ENCODE measurements around the gene ZNRD2. TPM values are rescaled to one million over a fixed set of nuclear protein-coding genes. Genes with fewer than 3 reads are reported as not detected.

Gene ZNRD2
- total and polyA plus RNA-seq, 8 donors: 21.7 to 55.7 (median 50.0) TPM

GRCh38 chr11:65590240-65590738 lies 20.0 kb downstream of the ZNRD2 start:
- Histone ChIP-seq H3K4me3 (no peak overlapping the region), H3K36me3 (peaks cover 0 to 76% of the 10 kb centered on the region in 2 donors), H3K27me3 (no peaks in the 10 kb centered on the region), H3K4me1 (peaks cover 12 to 76% of the 10 kb centered on the region in 2 donors), H3K9me3 (no peaks in the 10 kb centered on the region), H3K27ac (peak overlapping the region in 1 of 2 donors; percentile 41)
- DNase-seq (peak in 1 of 4 donors; percentile 80), ATAC-seq (no peak)
- intact Hi-C loops (cut with DNase I): loop anchor here in 1 of 2 donors (10.0 kb wide), 1 partner anchor 45 kb away; no protein-coding TSS in a partner anchor
- no peak for TF ChIP-seq CTCF (IDR thresholded peaks at IDR 0.05)

- peaks cover 0 to 69% of the 10 kb centered on the region in 2 donors for H3K36me3 ChIP-seq
- no peaks in the 10 kb centered on the region for H3K9me3 ChIP-seq
- H3K27ac ChIP-seq: peak overlapping the region; percentile 53 to 69
- peaks cover 14 to 61% of the 10 kb centered on the region in 2 donors for H3K4me1 ChIP-seq
- H3K27me3 ChIP-seq: no peaks in the 10 kb centered on the region
- peak overlapping the region in 1 of 2 donors; percentile 9 for H3K4me3 ChIP-seq
- intact Hi-C loops (cut with DNase I): loop anchor here in 1 of 2 donors (10.0 kb wide), 1 partner anchor 47 kb away; no protein-coding TSS in a partner anchor
- DNase-seq: no peak
- TF ChIP-seq CTCF (IDR thresholded peaks at IDR 0.05): no peak
- peak; percentile 49 for ATAC-seq
These were observed 21.9 kb downstream of the ZNRD2 start for GRCh38 chr11:65591939-65592857.

- Histone ChIP-seq H3K27ac (peak overlapping the region in 1 of 2 donors; percentile 69), H3K27me3 (no peaks in the 10 kb centered on the region), H3K4me3 (no peak overlapping the region), H3K36me3 (peaks cover 0 to 72% of the 10 kb centered on the region in 2 donors), H3K4me1 (peaks cover 9 to 53% of the 10 kb centered on the region in 2 donors), H3K9me3 (no peaks in the 10 kb centered on the region)
- intact Hi-C loops (cut with DNase I): loop anchor here in 1 of 2 donors (10.0 kb wide), 1 partner anchor 48 kb away; no protein-coding TSS in a partner anchor
- ATAC-seq (no peak), DNase-seq (no peak)
- no peak for TF ChIP-seq CTCF (IDR thresholded peaks at IDR 0.05)
These were observed 22.7 kb downstream of the ZNRD2 start for GRCh38 chr11:65592858-65593517.

- TF ChIP-seq CTCF (IDR thresholded peaks at IDR 0.05): peak; percentile 22 to 57
- Histone ChIP-seq H3K27ac (peak overlapping the region in 1 of 2 donors; percentile 11), H3K4me3 (no peak overlapping the region), H3K27me3 (no peaks in the 10 kb centered on the region), H3K36me3 (peaks cover 0 to 78% of the 10 kb centered on the region in 2 donors), H3K4me1 (peaks cover 6 to 46% of the 10 kb centered on the region in 2 donors), H3K9me3 (no peaks in the 10 kb centered on the region)
- ATAC-seq: peak; percentile 28
- intact Hi-C loops (cut with DNase I): loop anchor here in 1 of 2 donors (10.0 kb wide), 1 partner anchor 49 kb away; no protein-coding TSS in a partner anchor
- DNase-seq: no peak
These were observed 23.5 kb downstream of the ZNRD2 start for GRCh38 chr11:65593518-65594414.
